Progenitor cell of endocrine pancreas (in vitro differentiated cells): ENCODE data around the gene PPP6R3. TPM values are rescaled to one million over a fixed set of nuclear protein-coding genes. Genes with fewer than 3 reads are reported as not detected.
A peak's percentile ranks its signal among the peaks of the same experiment; 100 is the strongest.

Experiments used
- DNase-seq: peaks from one replicate; pipeline ENCODE4 v3.0.0; 2021; ENCODE audit warnings: low spot score; ENCODE audit not compliant: unreplicated experiment
- H3K27ac Mint-ChIP-seq: 2 replicates; pipeline ENCODE4 v1.8.0; 2021; ENCODE audit warnings: mild to moderate bottlenecking, moderate library complexity, mixed read lengths
- H3K27me3 Mint-ChIP-seq: 2 replicates; pipeline ENCODE4 v1.8.0; 2021; ENCODE audit warnings: mixed read lengths
- H3K36me3 Mint-ChIP-seq: 2 replicates; pipeline ENCODE4 v1.8.0; 2022; ENCODE audit warnings: mixed read lengths; ENCODE audit not compliant: insufficient read depth
- H3K4me1 Mint-ChIP-seq: 2 replicates; pipeline ENCODE4 v1.8.0; 2021; ENCODE audit warnings: low read depth, mixed read lengths
- H3K4me3 Mint-ChIP-seq: 2 replicates; pipeline ENCODE4 v1.8.0; 2021; ENCODE audit warnings: low read depth, mild to moderate bottlenecking, moderate library complexity, mixed read lengths
- H3K9me3 Mint-ChIP-seq: 2 replicates; pipeline ENCODE4 v1.8.0; 2021; ENCODE audit warnings: low read depth, mixed read lengths
- total RNA-seq: library from RNA; stranded (reverse); gene quantifications from 2 replicates; pipeline ENCODE4 v1.2.1, GENCODE V29; 2021
- TF ChIP-seq, protein P1 (sequence below): fragments of 200-600 bp; sonication (generic); IDR thresholded peaks from one replicate; pipeline ENCODE4 v1.5.0; 2021; ENCODE audit warnings: antibody characterized with exemption, mild to moderate bottlenecking; ENCODE audit not compliant: unreplicated experiment

The PPP6R3 gene
- total RNA-seq, 1 donor from 2014 or later = 124 TPM

- no peaks in the 10 kb centered on the region for H3K4me1 Mint-ChIP-seq
- no peaks in the 10 kb centered on the region for H3K27me3 Mint-ChIP-seq
Observed at GRCh38 chr11:68569357-68569756, 108.8 kb downstream of the PPP6R3 start.

DNA sequence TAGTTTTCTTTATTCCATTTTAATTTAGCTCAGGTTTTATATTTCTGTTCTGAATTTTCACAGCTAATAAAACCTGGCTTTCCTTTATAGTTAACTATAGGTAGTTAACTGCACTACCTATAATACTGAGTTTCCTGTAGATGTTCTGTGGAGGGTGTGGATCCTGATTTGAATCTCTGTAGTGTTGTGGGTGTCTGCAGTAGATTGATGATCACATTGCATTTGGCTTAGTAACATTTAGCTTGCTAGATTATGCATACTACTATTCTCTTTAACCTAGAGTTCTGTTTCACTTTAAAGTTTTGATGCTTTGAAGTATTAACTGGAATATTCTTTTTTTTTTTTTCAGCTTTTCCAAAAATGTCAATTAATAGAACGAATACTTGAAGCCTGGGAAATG, 110.1 kb downstream of the PPP6R3 start:
- no peaks in the 10 kb centered on the region for H3K9me3 Mint-ChIP-seq
- DNase-seq = no peak
- no peaks in the 10 kb centered on the region for H3K27me3 Mint-ChIP-seq
- H3K4me1 Mint-ChIP-seq = no peaks in the 10 kb centered on the region
- TF ChIP-seq, protein P1, sequence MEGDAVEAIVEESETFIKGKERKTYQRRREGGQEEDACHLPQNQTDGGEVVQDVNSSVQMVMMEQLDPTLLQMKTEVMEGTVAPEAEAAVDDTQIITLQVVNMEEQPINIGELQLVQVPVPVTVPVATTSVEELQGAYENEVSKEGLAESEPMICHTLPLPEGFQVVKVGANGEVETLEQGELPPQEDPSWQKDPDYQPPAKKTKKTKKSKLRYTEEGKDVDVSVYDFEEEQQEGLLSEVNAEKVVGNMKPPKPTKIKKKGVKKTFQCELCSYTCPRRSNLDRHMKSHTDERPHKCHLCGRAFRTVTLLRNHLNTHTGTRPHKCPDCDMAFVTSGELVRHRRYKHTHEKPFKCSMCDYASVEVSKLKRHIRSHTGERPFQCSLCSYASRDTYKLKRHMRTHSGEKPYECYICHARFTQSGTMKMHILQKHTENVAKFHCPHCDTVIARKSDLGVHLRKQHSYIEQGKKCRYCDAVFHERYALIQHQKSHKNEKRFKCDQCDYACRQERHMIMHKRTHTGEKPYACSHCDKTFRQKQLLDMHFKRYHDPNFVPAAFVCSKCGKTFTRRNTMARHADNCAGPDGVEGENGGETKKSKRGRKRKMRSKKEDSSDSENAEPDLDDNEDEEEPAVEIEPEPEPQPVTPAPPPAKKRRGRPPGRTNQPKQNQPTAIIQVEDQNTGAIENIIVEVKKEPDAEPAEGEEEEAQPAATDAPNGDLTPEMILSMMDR = no peak
- peaks cover 27% of the 10 kb centered on the region for H3K36me3 Mint-ChIP-seq
- peak overlapping the region; percentile 62 for H3K27ac Mint-ChIP-seq
- H3K4me3 Mint-ChIP-seq = no peak overlapping the region

More at GRCh38 chr11:68569357-68569756, 108.8 kb downstream of the PPP6R3 start:
- Mint-ChIP-seq H3K36me3 (peaks cover 34% of the 10 kb centered on the region), H3K27ac (no peak overlapping the region), H3K9me3 (no peaks in the 10 kb centered on the region), H3K4me3 (no peak overlapping the region)
- no peak for DNase-seq
- TF ChIP-seq, protein P1 = no peak

GRCh38 chr11:68574308-68574707, 113.8 kb downstream of the PPP6R3 start:
- DNase-seq = no peak
- H3K27ac Mint-ChIP-seq = no peak overlapping the region
- peaks cover 27% of the 10 kb centered on the region for H3K36me3 Mint-ChIP-seq
- H3K4me3 Mint-ChIP-seq = no peak overlapping the region
- TF ChIP-seq, protein P1 = no peak
- no peaks in the 10 kb centered on the region for H3K9me3 Mint-ChIP-seq
- no peaks in the 10 kb centered on the region for H3K27me3 Mint-ChIP-seq
- H3K4me1 Mint-ChIP-seq = no peaks in the 10 kb centered on the region

- DNase-seq = no peak
- Mint-ChIP-seq H3K27me3 (no peaks in the 10 kb centered on the region), H3K9me3 (no peaks in the 10 kb centered on the region), H3K4me1 (no peaks in the 10 kb centered on the region), H3K27ac (no peak overlapping the region), H3K4me3 (no peak overlapping the region), H3K36me3 (peaks cover 31% of the 10 kb centered on the region)
- TF ChIP-seq, protein P1 = no peak
Observed at GRCh38 chr11:68575025-68575665, 114.6 kb downstream of the PPP6R3 start.

DNA sequence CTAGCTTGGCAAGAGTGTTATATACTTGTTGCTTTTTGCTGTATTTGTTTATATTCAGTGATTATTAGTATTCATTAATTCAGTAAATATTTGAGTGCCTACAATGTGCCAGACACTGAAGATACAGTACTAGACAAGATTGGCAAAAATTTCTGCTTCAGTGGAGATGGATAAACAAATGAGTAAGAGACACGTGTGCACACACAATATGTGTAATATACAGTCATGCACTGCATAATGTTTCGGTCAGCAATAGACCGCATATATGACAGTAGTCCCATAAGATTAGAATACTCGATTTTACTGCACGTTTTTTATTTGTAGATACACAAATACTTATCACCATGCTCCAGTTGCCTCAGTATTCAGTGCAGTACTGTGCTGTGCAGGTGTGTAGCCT, 118.9 kb downstream of the PPP6R3 start:
- Mint-ChIP-seq H3K4me3 (no peak overlapping the region), H3K4me1 (no peaks in the 10 kb centered on the region), H3K9me3 (no peaks in the 10 kb centered on the region), H3K27ac (no peak overlapping the region), H3K27me3 (no peaks in the 10 kb centered on the region), H3K36me3 (peaks cover 29% of the 10 kb centered on the region)
- TF ChIP-seq, protein P1 = no peak
- no peak for DNase-seq
